NCI-H2196 treated with DMSO at 0.1 percent for 48 hours (cell line): ENCODE measurements around the gene CACNA2D3.
"Not testable (repeated sequence)": the region's sequence is repeated elsewhere in the genome, so short reads cannot be mapped to it uniquely, and the experiment has no call there.

Experiments used
- DNase-seq: peaks from one replicate; lab custom pipeline; 2025; ENCODE audit not compliant: unreplicated experiment; lab: John Stamatoyannopoulos, UW

Gene CACNA2D3

DNA sequence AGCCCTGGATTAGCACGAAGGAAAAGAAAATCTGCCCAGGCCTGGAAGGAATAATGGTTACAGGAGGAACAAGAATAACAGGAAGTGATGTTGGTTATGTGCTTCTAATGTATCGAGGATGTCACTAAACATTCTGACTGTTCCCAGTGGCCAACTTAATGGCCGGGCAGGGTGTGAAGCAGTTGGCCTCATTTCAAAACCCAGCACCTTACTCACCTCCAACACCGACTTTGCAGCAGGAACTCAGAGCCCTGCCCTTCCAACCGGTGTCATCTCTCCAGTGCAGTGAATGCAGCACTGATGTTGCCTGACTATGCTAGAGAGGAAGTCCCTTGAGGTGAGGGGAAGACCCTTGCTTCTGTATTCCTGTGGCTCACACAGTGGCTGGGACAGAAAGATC lies 967.9 kb downstream of the CACNA2D3 start:
- no peak for DNase-seq

DNA sequence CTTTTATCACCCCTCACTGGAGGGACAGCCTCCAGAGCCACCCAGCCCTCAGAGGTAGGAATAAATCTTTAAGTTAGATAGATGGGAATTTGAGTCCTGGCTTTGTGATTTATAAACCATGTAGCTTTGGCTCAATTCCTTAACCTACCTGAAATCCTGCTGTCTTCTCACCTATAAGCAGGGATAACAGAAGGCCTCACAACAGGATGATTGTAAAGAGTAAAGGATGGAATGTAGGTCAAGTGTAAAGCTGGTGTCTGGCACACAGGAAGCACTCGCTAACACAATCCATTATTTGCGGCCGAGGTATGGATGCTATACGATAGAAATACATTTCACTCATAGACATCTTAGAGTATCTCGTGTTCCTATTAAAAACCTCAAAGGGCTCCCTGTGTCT lies 968.4 kb downstream of the CACNA2D3 start:
- no peak for DNase-seq

DNA sequence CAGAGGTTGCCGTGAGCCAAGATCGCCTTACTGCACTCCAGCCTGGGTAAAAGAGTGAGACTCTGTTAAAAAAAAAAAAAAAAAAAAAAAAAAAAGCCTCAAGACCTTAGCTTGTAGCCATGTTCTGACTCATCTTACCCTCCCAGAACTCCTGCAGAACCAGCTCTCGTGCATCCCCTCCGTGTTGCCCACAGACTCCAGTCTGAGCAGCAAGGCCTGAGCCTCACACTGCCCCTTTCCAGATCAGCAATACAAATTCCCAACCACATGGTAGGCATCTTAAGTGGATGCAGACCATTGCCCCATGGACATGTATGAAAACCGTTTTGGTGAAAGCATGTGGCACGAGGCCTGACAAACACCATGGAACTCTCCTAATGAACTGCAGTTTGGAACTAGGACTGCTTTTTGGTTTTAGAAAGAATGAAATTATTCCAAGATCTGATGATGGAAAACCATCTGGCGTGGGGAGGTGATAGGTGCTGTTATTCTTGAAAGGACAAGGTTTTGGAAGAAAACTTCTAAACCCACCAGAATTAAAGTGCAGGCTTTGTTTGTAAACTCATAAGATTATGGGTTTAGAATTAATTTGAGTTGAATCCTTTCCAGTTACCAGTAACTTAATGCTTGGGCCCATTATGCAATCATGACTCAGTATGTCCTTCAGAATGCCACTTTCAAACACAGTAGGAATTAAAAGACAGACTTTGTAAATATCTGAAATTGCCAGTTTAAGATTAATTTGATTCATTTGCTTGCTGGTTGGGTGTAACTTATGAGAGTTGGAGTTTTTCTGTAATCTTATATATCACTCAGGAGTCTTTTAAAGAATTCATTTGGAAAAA lies 969.3 kb downstream of the CACNA2D3 start:
- no peak for DNase-seq

DNA sequence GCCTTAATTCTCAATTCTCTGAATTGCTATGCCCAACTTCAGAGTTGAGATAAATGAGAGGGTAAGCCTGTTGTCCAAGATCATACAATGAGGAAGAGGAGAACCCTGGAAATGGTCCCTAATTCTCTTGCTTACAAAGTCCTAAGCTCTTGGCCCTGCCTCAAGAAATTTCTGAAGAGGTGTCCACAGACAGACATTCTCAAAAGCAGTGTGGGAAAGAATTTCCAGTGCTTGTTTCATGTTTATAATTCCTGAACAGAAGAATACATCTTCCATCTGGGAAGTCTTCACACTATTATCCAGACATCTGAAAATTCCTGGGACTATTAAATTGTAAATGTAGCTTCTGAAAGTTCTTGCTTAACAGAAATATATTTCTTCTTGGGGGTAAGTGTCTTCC lies 972.3 kb downstream of the CACNA2D3 start:
- DNase-seq = no peak

DNA sequence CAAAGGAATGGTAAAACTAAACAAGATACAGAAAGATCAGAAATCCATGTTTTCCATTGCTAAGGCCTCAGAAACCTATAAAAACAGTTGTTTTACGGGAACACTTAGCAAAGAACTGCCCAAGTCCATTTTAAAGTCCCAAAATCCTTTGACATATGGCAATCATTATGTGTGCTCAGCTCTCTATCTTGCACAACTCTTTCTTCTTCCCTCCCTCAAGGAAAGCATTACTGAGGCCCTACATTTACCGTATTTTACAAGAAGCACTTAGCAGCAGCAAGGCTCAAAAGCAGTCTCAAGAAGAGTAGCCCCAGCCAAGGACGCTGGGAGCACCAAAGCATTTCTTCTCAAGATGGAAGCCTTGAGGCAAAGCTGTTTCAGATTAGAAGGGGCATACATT lies 975.1 kb downstream of the CACNA2D3 start:
- no peak for DNase-seq

DNA sequence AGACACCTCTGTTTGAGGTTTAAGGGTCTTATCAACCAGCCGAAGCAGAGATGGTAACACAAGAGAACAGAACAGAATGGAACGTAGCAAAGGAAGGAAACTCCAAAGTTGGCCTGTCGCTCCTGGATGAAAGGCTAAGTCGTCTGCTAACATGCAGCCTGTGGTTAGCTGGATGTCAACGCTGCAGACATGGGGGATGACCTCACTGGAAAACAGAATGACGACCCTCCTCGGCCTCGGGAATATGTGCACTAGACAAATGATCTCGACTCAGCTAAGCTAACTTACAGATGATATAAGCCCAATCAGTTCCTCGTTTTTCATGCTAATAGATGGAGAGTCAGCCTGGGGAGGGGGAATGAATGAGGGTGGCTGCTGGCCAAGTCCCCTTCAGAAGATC lies 983.3 kb downstream of the CACNA2D3 start:
- DNase-seq = no peak

DNA sequence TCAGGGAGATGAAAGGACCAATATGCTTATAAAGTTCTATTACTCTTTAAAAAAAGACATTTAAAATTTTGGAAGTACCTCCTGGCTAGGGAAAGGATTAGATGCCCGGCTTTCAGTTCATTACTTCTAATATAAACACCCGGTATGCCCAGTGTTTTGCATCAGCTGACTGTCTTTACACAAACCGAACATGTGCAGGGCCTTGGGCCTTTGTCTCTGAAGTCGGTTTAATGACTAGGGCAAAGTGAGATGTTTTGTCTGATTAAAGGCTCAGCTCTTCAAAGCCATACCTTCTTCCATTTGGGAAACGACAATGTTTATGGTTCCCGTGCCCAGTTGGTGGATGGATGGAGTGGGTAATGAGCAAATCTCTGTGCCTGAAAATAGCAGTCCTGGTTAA lies 984.8 kb downstream of the CACNA2D3 start:
- DNase-seq = no peak

DNA sequence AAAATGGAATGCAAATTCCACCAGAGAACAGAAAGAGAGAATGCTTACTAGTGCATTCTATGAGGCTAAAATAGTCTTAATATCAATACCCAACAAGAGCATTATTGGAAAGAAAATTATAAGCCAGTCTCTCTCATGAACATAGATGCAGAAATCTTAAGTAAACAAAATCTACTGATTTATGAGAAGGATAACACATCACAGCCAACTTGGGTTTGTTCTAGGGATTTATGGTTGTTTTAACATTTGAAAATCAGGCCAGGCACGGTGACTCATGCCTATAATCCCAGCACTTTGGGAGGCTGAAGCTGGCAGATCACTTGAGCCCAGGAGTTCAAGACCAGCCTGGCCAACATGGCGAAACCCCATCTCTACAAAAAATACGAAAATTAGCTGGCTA lies 989.6 kb downstream of the CACNA2D3 start:
- DNase-seq = not testable (repeated sequence)

DNA sequence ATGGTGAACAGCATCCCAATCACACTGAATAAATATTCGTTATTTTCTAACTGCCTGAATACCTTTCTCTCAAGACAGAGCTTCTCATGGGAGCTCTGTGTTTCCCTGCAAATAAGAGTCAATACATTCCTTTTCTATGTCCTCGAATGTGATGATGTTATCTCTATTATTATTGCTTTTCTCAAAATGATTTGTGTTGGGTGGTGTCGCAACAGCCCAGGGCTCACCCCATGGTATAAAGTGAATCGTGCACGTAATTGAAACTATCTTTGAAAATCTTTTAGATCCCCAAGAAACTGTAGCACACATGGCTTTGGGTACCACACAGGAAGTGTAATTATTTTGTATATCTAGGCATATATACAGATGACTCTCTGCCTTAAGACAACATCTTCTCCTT lies 996.1 kb downstream of the CACNA2D3 start:
- no peak for DNase-seq

DNA sequence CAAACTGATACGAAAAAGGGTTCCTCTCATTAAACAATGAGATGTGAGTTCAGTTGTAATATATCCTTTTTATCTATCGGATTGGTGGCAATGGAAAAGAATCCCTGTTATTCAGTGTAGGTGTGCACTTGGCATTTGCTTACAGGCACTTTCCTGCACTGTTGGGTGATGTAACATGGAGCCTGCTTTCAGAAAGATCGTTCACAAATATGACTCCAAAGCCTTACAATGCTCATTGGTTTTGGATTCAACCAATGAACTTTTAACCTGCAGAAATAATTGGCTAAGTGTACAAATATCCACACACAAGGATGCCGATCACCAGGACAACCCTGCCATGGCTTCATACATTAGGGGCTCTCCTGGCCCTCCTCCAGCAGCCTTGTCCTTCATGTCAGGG lies 996.9 kb downstream of the CACNA2D3 start:
- no peak for DNase-seq

DNA sequence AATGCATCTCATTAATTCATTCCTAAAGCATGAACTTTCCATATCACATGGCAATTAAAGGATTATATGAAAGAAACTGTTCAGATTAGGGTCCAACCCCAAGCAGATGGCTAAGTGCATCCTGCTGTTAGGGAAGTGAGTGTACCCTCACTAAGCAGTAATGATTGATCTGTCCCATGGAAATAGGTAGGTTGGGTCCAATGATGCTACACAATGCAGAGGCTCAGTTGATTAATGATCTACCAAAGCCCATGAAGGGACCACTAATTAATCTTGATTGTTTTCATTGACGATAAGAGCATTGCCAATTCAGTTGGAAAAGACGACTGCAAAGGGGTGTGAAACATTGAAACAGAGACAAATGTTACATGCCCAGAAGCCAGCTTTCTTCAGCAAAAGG lies 1000.0 kb downstream of the CACNA2D3 start:
- no peak for DNase-seq
